ENCODE data around the gene RCC2.

RCC2 gene

DNA sequence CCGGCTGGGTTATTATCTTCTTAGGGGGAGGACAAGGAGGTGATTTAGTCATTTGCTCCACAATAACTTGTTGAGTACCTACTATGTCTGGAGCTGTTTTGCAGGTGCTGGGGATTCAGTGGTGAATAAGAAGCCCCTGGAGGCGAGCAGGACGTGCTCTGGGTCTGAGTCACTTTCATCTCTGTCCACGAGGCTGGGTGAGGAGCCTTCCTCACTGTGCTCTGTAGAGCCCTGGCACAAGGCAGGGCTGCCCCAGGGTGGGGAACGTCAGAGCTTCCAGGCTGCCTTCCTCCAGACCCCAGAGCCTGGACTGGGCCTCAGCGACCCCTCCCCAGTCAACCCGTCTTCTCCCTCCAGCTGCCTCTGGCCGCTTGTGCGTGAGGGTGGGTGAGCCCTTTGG lies 70.0 kb downstream of the RCC2 start:
- no peak for DNase-seq

DNA sequence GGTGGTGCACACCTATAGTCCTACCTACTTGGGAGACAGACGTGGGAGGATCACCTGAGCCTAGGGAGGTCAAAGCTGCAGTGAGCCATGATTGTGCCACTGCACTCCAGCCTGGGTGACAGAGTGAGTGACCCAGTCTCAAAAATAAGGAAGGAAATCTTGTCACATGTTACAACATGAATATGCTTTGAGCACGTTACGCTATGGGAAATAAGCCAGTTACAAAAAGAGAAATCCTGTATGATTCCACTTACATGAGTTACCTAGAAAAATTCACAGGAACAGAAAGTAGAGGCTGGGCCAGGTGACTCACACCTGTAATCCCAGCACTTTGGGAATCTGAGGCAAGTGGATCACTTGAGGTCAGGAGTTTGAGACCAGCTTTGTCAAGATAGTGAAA lies 74.2 kb downstream of the RCC2 start:
- no peak for DNase-seq

DNA sequence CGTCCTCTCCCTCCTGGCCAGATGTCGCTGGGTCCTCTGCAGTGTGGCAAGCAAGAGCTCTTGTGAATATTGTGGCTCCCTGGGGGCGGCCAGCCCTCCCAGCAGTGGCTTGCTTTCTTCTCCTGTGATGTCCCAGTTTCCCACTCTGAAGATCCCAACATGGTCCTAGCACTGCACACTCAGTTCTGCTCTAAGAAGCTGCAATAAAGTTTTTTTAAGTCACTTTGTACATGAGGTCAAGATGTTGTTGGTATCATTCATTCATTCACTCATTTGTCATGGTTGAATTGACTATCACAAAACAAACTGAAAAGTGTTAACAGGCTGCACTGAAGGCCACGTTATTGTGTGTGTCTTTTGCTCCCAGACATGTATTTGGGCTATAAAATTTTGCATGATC lies 75.7 kb downstream of the RCC2 start:
- no peak for DNase-seq

DNA sequence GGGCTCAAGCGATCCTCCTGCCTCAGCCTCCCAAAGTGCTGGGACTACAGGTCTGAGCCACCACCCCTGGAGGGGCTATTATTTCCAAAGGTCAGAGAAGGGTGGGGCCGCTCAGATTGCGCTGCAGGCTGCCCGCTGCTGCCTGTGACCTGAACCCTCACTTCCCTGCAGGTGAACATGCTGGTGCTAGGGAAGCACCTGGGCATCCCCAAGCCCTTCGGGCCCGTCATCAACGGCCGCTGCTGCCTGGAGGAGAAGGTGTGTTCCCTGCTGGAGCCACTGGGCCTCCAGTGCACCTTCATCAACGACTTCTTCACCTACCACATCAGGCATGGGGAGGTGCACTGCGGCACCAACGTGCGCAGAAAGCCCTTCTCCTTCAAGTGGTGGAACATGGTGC lies 76.1 kb downstream of the RCC2 start:
- DNase-seq, result no peak

DNA sequence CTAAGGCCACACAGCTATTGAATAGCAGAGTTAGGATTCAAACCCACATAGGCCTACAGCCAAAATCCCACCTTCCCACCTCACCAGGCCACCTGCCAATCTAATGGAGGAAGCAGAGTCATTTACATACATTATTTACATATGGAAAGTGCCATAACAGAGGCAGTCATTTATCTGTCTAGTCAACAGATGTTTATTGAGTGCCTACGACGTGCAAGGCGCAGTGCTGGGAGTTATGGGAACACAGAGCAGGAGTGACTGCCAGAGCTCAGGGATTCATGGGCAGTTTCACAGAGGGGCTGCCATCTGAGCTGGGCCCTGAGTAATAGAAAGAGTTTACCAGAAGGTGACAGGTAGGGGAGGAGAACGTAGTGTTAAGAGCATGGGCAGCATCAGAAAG lies 77.8 kb downstream of the RCC2 start:
- DNase-seq, result no peak

DNA sequence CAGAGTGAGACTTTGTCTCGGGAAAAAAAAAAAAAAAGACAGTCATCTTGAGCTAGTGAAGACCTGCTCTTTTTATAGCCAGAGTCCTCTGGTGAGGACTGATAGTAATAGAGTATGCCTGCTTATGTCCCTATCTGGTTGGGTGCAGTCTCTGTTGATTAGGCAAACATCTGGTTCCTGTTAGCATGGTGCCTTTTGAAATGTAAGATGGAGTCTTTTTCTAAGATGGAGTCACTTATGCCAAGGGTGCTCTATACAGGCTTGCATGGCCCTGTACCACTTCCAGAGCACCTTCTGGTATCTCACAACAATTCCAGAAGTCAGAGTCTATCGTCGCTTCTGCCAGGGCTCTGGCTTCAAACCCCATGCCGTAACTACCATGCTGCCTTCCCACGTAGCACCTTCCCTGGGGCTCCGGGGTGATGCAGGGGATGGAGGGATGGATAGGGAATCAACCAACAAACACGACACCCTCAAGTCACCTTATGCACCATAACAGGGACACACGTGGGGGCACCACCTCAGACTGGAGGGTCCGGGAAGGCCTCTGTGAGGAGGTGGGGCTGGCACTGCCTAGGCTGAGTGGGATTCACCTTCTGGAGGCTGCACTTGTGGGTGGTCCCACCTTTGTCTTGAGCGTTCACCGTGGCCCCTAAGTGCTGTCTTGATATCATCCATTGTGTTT lies 79.1 kb downstream of the RCC2 start:
- no peak for DNase-seq

DNA sequence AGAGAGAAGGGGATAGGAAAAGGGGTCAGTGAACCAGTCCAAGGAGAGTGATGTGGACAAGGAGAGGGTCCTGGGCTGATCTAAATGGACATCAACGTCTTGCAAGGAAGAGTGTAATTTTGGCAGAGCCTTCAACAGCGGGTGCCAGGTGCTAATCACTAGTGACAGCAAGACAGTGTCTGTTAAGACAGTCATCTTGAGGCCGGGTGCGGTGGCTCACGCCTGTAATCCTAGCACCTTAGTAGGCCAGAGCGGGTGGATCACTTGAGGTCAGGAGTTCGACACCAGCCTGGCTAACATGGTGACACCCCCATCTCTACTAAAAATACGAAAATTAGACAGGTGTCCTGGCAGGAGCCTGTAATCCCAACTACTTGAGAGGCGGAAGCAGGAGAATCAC lies 79.7 kb downstream of the RCC2 start:
- no peak for DNase-seq

DNA sequence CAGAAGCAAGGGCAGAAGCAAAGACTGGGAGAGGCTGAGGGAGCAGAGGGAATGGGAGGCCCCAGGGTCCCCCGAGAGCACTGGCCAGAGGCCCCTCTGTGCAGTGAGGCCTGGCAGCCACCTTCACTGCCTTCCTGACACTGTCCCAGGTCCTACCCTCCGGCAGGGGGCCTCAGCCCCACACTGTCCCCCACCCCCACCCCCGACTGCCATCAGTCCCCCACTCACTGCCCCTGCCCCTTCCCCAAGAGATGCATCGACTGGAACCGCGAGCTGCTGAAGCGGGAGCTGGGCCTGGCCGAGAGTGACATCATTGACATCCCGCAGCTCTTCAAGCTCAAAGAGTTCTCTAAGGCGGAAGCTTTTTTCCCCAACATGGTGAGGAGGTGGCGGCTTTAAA lies 80.4 kb downstream of the RCC2 start:
- DNase-seq, result no peak

DNA sequence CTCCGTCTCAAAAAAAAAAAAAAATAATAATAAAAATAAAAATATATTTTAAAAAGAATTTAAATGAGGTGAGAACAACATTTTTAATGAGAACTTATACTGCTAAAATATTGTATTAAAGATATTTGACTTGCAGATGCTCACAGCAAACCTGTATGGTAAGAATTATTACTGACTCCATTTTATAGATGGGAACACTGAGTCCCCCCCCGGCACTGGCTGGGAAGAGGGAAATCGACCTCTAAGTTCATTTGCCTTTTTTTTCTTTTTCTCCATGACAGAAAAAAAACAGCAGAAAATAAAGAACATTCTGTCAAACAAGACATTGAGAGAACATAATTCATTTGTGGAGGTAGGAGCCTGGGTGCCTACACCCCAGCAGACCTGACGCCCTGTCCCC lies 80.9 kb downstream of the RCC2 start:
- no peak for DNase-seq
